ENCODE data around the gene C16orf92.
A peak's percentile ranks its signal among the peaks of the same experiment; 100 is the strongest.

DNA sequence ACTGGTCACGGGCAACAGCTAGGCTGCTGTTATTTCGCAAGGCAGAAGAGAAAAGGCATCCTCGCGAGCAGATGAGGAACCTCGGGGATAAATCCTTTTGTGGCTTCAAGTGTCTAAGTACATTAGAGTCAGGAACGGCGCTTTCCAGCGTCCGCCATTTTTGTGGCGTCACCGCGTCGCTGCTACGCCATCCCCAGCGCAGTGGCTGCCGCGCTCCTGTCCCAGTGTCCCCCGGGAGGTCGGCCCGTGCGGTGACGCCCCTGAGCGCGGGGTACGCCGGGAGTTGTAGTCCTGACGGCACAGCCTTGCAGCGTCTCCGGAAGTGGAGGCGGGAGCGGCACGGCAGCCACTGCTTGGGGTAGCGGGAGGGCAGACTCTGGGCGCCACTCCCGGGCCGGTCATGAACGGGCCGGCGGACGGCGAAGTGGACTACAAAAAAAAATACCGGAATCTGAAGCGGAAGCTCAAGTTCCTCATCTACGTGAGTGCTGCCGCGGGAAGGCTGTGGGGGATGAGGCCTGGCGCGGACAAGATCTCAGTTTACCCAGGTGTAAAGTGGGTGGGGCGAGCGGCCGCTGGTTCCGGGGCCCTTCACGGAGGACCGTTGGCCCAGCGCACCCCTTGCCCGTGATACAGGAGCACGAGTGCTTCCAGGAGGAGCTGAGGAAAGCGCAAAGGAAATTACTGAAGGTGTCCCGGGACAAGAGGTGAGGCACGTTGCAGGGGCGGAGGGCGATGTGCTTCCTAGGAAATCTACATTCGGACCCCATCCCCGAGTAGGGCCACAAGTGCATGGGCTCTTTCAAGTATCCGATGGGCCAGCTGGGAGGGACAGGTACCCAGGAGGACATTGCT is 26.9 kb upstream of the C16orf92 start, which contains the start of gene INO80E:
- TF ChIP-seq, protein P1, sequence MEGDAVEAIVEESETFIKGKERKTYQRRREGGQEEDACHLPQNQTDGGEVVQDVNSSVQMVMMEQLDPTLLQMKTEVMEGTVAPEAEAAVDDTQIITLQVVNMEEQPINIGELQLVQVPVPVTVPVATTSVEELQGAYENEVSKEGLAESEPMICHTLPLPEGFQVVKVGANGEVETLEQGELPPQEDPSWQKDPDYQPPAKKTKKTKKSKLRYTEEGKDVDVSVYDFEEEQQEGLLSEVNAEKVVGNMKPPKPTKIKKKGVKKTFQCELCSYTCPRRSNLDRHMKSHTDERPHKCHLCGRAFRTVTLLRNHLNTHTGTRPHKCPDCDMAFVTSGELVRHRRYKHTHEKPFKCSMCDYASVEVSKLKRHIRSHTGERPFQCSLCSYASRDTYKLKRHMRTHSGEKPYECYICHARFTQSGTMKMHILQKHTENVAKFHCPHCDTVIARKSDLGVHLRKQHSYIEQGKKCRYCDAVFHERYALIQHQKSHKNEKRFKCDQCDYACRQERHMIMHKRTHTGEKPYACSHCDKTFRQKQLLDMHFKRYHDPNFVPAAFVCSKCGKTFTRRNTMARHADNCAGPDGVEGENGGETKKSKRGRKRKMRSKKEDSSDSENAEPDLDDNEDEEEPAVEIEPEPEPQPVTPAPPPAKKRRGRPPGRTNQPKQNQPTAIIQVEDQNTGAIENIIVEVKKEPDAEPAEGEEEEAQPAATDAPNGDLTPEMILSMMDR (IDR thresholded peaks at IDR 0.05) = no peak
- peak in 1 of 2 donors; percentile 65 for TF ChIP-seq POLR2A (IDR thresholded peaks at IDR 0.05)

Data from adrenal gland (tissue), 5 donors.